Measurements from ENCODE around the gene OR10G3. TPM values are rescaled to one million over a fixed set of nuclear protein-coding genes. Genes with fewer than 3 reads are reported as not detected.
A peak's percentile ranks its signal among the peaks of the same experiment; 100 is the strongest.

The OR10G3 gene
- total RNA-seq, 2 experiments from 2014 or later = not detected

- H2AFZ ChIP-seq (ENCODE audit: low read length) = no peak overlapping the region
- TF ChIP-seq EZH2phosphoT487 (IDR thresholded peaks at IDR 0.05; ENCODE audit: borderline replicate concordance, low read depth, low read length) (no peak), CTCF (conservative IDR thresholded peaks at IDR 0.05; ENCODE audit: low read length) (no peak)
- H3K9me2 ChIP-seq (ENCODE audit: insufficient read depth, low read length) = no peaks in the 10 kb centered on the region
- no peaks in the 10 kb centered on the region for H3K36me3 ChIP-seq (ENCODE audit: insufficient read depth, low read length)
- no peak for DNase-seq (ENCODE audit: low spot score)
- ChIA-PET CTCF (ENCODE audit: unreplicated experiment) (no interaction called here), POLR2A (interaction anchor here (1.1 to 1.4 kb wide), 2 partner anchors 9 to 10 kb away, joined by 3 to 5 read pairs; partner anchors contain the start of gene SALL2)
- peaks cover 23% of the 10 kb centered on the region for H3K4me1 ChIP-seq (ENCODE audit: insufficient read depth, low read length, poor library complexity, severe bottlenecking)
- intact Hi-C loops (cut with micrococcal nuclease; ENCODE audit: unreplicated experiment) = no loop called here
- H4K20me1 ChIP-seq (ENCODE audit: insufficient read depth, low read length) = no peaks in the 10 kb centered on the region
- H3K9me3 ChIP-seq (ENCODE audit: low read length) = no peaks in the 10 kb centered on the region
- no peak overlapping the region for H3K27ac ChIP-seq (ENCODE audit: low read depth, low read length, poor library complexity, severe bottlenecking)
- BruUV-seq (replicated peaks) = no TSS peak
- H3K4me2 ChIP-seq (ENCODE audit: low read length) = no peak overlapping the region
- H3K79me2 ChIP-seq (ENCODE audit: insufficient read depth, low read depth, low read length) = no peaks in the 10 kb centered on the region
- H3K4me3 ChIP-seq (ENCODE audit: low read depth, low read length, poor library complexity, severe bottlenecking) = no peak overlapping the region
Measured at GRCh38 chr14:21535545-21536417, 44.1 kb downstream of the OR10G3 start.

GRCh38 chr14:21534576-21534975 lies 45.3 kb downstream of the OR10G3 start:
- peaks cover 27% of the 10 kb centered on the region for H3K4me1 ChIP-seq (ENCODE audit: insufficient read depth, low read length, poor library complexity, severe bottlenecking)
- TF ChIP-seq CTCF (conservative IDR thresholded peaks at IDR 0.05; ENCODE audit: low read length) (no peak), EZH2phosphoT487 (IDR thresholded peaks at IDR 0.05; ENCODE audit: borderline replicate concordance, low read depth, low read length) (no peak)
- H3K9me2 ChIP-seq (ENCODE audit: insufficient read depth, low read length) = no peaks in the 10 kb centered on the region
- no TSS peak for BruUV-seq (replicated peaks)
- POLR2A ChIA-PET = interaction anchor here (0.9 to 1.1 kb wide), 3 partner anchors 9 to 23 kb away, joined by 3 to 9 read pairs (median 3); partner anchors contain the start of genes METTL3 and SALL2
- peak; percentile 51 for DNase-seq (ENCODE audit: low spot score)
- intact Hi-C loops (cut with micrococcal nuclease; ENCODE audit: unreplicated experiment) = no loop called here
- no peaks in the 10 kb centered on the region for H4K20me1 ChIP-seq (ENCODE audit: insufficient read depth, low read length)
- H3K4me3 ChIP-seq (ENCODE audit: low read depth, low read length, poor library complexity, severe bottlenecking) = no peak overlapping the region
- CTCF ChIA-PET (ENCODE audit: unreplicated experiment) = interaction anchor here (0.8 kb wide), 1 partner anchor 36 kb away, joined by 4 read pairs; no protein-coding TSS in a partner anchor
- peak overlapping the region; percentile 40; the same call in 1 of the 2 replicates for H2AFZ ChIP-seq (ENCODE audit: low read length)
- no peaks in the 10 kb centered on the region for H3K36me3 ChIP-seq (ENCODE audit: insufficient read depth, low read length)
- H3K27ac ChIP-seq (ENCODE audit: low read depth, low read length, poor library complexity, severe bottlenecking) = no peak overlapping the region
- H3K9me3 ChIP-seq (ENCODE audit: low read length) = no peaks in the 10 kb centered on the region
- 0 out of 2 replicates have a peak overlapping the region, but pooled peaks have one; percentile 1 for H3K4me2 ChIP-seq (ENCODE audit: low read length)
- no peaks in the 10 kb centered on the region for H3K79me2 ChIP-seq (ENCODE audit: insufficient read depth, low read depth, low read length)

- Histone ChIP-seq H3K9me3 (ENCODE audit: low read length) (no peaks in the 10 kb centered on the region), H3K4me1 (ENCODE audit: insufficient read depth, low read length, poor library complexity, severe bottlenecking) (peaks cover 40% of the 10 kb centered on the region), H2AFZ (ENCODE audit: low read length) (0 out of 2 replicates have a peak overlapping the region, but pooled peaks have one; percentile 14), H3K4me3 (ENCODE audit: low read depth, low read length, poor library complexity, severe bottlenecking) (no peak overlapping the region), H4K20me1 (ENCODE audit: insufficient read depth, low read length) (no peaks in the 10 kb centered on the region), H3K36me3 (ENCODE audit: insufficient read depth, low read length) (no peaks in the 10 kb centered on the region), H3K27ac (ENCODE audit: low read depth, low read length, poor library complexity, severe bottlenecking) (no peak overlapping the region), H3K79me2 (ENCODE audit: insufficient read depth, low read depth, low read length) (no peaks in the 10 kb centered on the region), H3K4me2 (ENCODE audit: low read length) (no peak overlapping the region), H3K9me2 (ENCODE audit: insufficient read depth, low read length) (no peaks in the 10 kb centered on the region)
- ChIA-PET CTCF (ENCODE audit: unreplicated experiment) (no interaction called here), POLR2A (no interaction called here)
- no TSS peak for BruUV-seq (replicated peaks)
- intact Hi-C loops (cut with micrococcal nuclease; ENCODE audit: unreplicated experiment) = no loop called here
- no peak for DNase-seq (ENCODE audit: low spot score)
- TF ChIP-seq CTCF (conservative IDR thresholded peaks at IDR 0.05; ENCODE audit: low read length) = no peak
- TF ChIP-seq EZH2phosphoT487 (IDR thresholded peaks at IDR 0.05; ENCODE audit: borderline replicate concordance, low read depth, low read length) = no peak
Measured at GRCh38 chr14:21533294-21533693, 46.6 kb downstream of the OR10G3 start.
